ENCODE results near the gene PTGIS. TPM values are rescaled to one million over a fixed set of nuclear protein-coding genes. Genes with fewer than 3 reads are reported as not detected.

The PTGIS gene
- total RNA-seq, 1 experiment from 2014 or later = 0.57 TPM

GRCh38 chr20:49529470-49529869 lies 38.5 kb downstream of the PTGIS start:
- DNase-seq (ENCODE audit: low read depth) = no peak

GRCh38 chr20:49526568-49526967 lies 41.4 kb downstream of the PTGIS start:
- no peak for DNase-seq (ENCODE audit: low read depth)

- DNase-seq (ENCODE audit: low read depth) = no peak
Observed at GRCh38 chr20:49526056-49526455, 41.9 kb downstream of the PTGIS start.

GRCh38 chr20:49523767-49524360 lies 44.1 kb downstream of the PTGIS start:
- DNase-seq (ENCODE audit: low read depth) = no peak

- DNase-seq (ENCODE audit: low read depth) = no peak
Observed at GRCh38 chr20:49521356-49521755, 46.6 kb downstream of the PTGIS start.

- no peak for DNase-seq (ENCODE audit: low read depth)
Observed at GRCh38 chr20:49519777-49520359, 48.1 kb downstream of the PTGIS start.

GRCh38 chr20:49519212-49519712 lies 48.7 kb downstream of the PTGIS start:
- DNase-seq (ENCODE audit: low read depth) = no peak

- DNase-seq (ENCODE audit: low read depth) = no peak
Observed at GRCh38 chr20:49518576-49518975, 49.4 kb downstream of the PTGIS start.

- DNase-seq (ENCODE audit: low read depth) = no peak
Observed at GRCh38 chr20:49517805-49518100, 50.2 kb downstream of the PTGIS start.

- no peak for DNase-seq (ENCODE audit: low read depth)
Observed at GRCh38 chr20:49516916-49517804, 50.8 kb downstream of the PTGIS start.

GRCh38 chr20:49515586-49515985 lies 52.4 kb downstream of the PTGIS start:
- DNase-seq (ENCODE audit: low read depth) = no peak

- no peak for DNase-seq (ENCODE audit: low read depth)
Observed at GRCh38 chr20:49513517-49513916, 54.4 kb downstream of the PTGIS start.

- no peak for DNase-seq (ENCODE audit: low read depth)
Observed at GRCh38 chr20:49513009-49513408, 54.9 kb downstream of the PTGIS start.

- DNase-seq (ENCODE audit: low read depth) = no peak
Observed at GRCh38 chr20:49511788-49512525, 56.0 kb downstream of the PTGIS start.

- DNase-seq (ENCODE audit: low read depth) = no peak
Observed at GRCh38 chr20:49510562-49511122, 57.3 kb downstream of the PTGIS start.

- DNase-seq (ENCODE audit: low read depth) = peak; percentile 29
Observed at GRCh38 chr20:49508435-49509199, 59.3 kb downstream of the PTGIS start.

- DNase-seq (ENCODE audit: low read depth) = no peak
Observed at GRCh38 chr20:49507741-49508434, 60.0 kb downstream of the PTGIS start.

GRCh38 chr20:49505518-49505917 lies 62.4 kb downstream of the PTGIS start:
- peak; percentile 51 for DNase-seq (ENCODE audit: low read depth)

GRCh38 chr20:49503176-49503575 lies 64.8 kb downstream of the PTGIS start:
- no peak for DNase-seq (ENCODE audit: low read depth)

GRCh38 chr20:49501917-49502316 lies 66.0 kb downstream of the PTGIS start:
- no peak for DNase-seq (ENCODE audit: low read depth)

- DNase-seq (ENCODE audit: low read depth) = no peak
Observed at GRCh38 chr20:49497398-49497669, 70.6 kb downstream of the PTGIS start.
